Vein endothelial cell (primary cell): ENCODE data around the gene ZNF536. TPM values are rescaled to one million over a fixed set of nuclear protein-coding genes. Genes with fewer than 3 reads are reported as not detected.

Experiments used
- total RNA-seq: library from RNA; depleted of rRNA; stranded (reverse); fragments of >200 nt; gene quantifications from 2 replicates; pipeline ENCODE4 v1.2.3, GENCODE V29; 2012

ZNF536 gene
- not detected in 2 replicates for total RNA-seq

GRCh38 chr19:30371960-30372824 is at the start of gene ZNF536:
ZNF536 (plus strand) TSS chr19:30372384; CDS start chr19:30443563, 71,179 bp downstream.

